SK-N-SH (cell line): Measurements from ENCODE around the gene ZNF827.

ENCODE experiments used
- EZH2phosphoT487 ChIP-seq: fragments of 200-600 bp; sonication (generic); IDR thresholded peaks from 2 replicates; pipeline ENCODE4 v1.6.1; 2017; ENCODE audit warnings: low read depth, mixed run types, mild to moderate bottlenecking, antibody characterized with exemption, moderate library complexity, borderline replicate concordance
- POLR2AphosphoS5 ChIP-seq: IDR thresholded peaks from 2 replicates; pipeline ENCODE4 v1.6.1; 2012; ENCODE audit warnings: low read depth, low read length
- RAD21 ChIP-seq: IDR thresholded peaks from 2 replicates; pipeline ENCODE4 v1.6.1; 2012; ENCODE audit warnings: mild to moderate bottlenecking, low read length
- TCF12 ChIP-seq: IDR thresholded peaks from 2 replicates; pipeline ENCODE4 v1.4.0; 2012

DNA sequence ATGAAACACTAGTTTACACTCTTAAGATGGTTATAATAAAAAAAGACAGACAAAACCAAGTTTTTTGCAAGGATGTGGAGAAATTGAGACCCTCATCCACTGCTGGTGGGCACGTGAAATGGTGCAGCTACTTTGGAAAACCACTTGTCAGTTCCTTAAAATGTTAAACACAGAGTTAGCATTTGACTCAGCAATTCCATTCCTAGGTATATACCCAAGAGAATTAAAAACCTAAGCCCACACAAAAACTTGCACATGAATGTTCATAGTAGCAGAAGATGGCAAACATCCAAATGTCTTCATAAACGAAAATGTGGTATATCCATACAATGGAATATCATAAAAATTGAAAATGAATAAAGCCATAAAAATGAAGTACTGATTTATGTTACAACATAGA lies 75.4 kb downstream of the ZNF827 start:
- TF ChIP-seq POLR2AphosphoS5 (no peak), RAD21 (no peak), TCF12 (no peak), EZH2phosphoT487 (no peak)
